Thyroid gland (tissue), 4 donors: ENCODE measurements around the gene SPINK4. TPM values are rescaled to one million over a fixed set of nuclear protein-coding genes. Genes with fewer than 3 reads are reported as not detected.

Experiments
- DNase-seq, 2 donors: peaks; one replicate each; pipeline ENCODE4 v3.0.0-alpha.2; 2019
- H3K27ac ChIP-seq, 3 donors: fragments of 200-600 bp; sonication (generic); 1 replicate in 2 of 3; 2 replicates in 1 of 3; pipeline ENCODE4 v1.5.1; 2016 to 2019; ENCODE audit warnings: mild to moderate bottlenecking in 1 of 3, moderate library complexity in 1 of 3
- H3K27me3 ChIP-seq: fragments of 200-600 bp; sonication (generic); one replicate; pipeline ENCODE4 v1.5.1; 2019
- H3K36me3 ChIP-seq, 2 donors: fragments of 200-600 bp; sonication (generic); one replicate each; pipeline ENCODE4 v1.5.1; 2016 to 2019
- H3K4me1 ChIP-seq, 2 donors: fragments of 200-600 bp; sonication (generic); one replicate each; pipeline ENCODE4 v1.5.1; 2017 to 2019
- H3K4me3 ChIP-seq, 3 donors: fragments of 200-600 bp; sonication (generic); replicated peaks in 1 of 3; 1 replicate in 2 of 3; 2 replicates in 1 of 3; pipeline ENCODE4 v1.5.1; 2016; ENCODE audit warnings: mild to moderate bottlenecking in 1 of 3
- H3K9me3 ChIP-seq: fragments of 200-600 bp; sonication (generic); one replicate; pipeline ENCODE4 v1.5.1; 2017
- CTCF ChIP-seq, 6 experiments: fragments of 200-600 bp in 3 of 6; fragments of 450-650 bp in 3 of 6; sonication (generic) in 3 of 6; IDR thresholded peaks; one replicate each; pipeline ENCODE4 v1.5.1; 2016 to 2019; ENCODE audit warnings: antibody characterized with exemption in 6 of 6, mild to moderate bottlenecking in 2 of 6, inconsistent platforms in 1 of 6, moderate library complexity in 1 of 6
- POLR2A ChIP-seq, 2 donors: fragments of 450-650 bp; IDR thresholded peaks; one replicate each; pipeline ENCODE4 v1.6.1; 2017; ENCODE audit warnings: antibody characterized with exemption in 2 of 2, mild to moderate bottlenecking in 2 of 2, moderate library complexity in 1 of 2
- WGBS, 2 donors: methylation state at CpG; one replicate each; pipeline ENCODE4 v1.1.5; 2017; 5-methylcytosine and 5-hydroxymethylcytosine counted together
- intact Hi-C: fragments of 100-400 bp; cut with DNase I; formaldehyde crosslinking; loops from one replicate; pipeline ENCODE4 v1.15.1; 2023
- total RNA-seq, 4 donors: library from RNA; depleted of rRNA; stranded (reverse); fragments of >200 nt; gene quantifications; one replicate each; pipeline ENCODE4 v1.2.3, GENCODE V29; 2016

SPINK4 gene
- total RNA-seq, 4 donors from 2014 or later: not detected

DNA sequence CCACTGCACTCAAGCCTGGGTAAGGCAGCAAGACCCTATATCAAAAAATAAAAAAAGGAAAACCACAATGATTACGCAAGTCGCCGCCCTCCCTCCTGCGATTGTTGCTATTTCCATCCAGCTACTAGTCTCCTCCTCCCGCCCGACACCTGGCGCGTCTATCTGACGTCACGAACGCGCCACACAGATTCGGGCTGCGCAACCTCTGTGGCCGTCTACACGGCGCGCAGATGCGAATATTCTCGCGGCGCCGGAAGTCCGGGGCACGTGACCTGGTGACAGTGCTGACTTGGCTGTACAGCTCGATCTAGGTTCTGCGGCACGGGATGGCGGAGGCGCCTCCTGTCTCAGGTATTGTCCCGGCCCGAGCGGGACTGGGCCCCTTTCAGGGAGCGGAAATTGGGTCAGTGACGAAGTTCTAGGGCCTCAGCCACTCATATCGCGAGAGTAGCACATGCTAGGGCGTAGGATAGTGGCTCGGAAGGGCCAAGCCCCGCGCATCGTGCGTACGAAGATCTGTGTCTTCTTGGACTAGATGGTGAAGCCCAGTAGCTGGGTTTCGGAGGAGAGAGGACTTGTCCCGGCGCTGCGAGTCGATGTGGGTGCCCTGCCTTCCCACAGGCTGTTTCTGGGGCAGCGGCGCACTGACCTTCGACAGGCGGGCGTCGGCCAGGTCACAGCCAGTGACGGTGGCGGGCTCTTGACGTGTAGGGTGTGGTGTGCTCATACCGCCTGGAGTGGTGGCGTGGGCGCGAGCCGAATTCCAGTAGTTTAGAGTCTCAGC is 50.5 kb downstream of the SPINK4 start, which contains the start of gene NFX1:
Gene NFX1, plus strand, starts transcription at position 270 of the 784 bp plus-strand sequence. Its CDS starts 57 bp downstream, at position 327.
- no peaks in the 10 kb centered on the region for H3K27me3 ChIP-seq
- H3K4me1 ChIP-seq: peaks cover 22 to 34% of the 10 kb centered on the region in 2 donors
- peaks cover 5 to 6% of the 10 kb centered on the region in 2 donors for H3K36me3 ChIP-seq
- H3K9me3 ChIP-seq: no peaks in the 10 kb centered on the region
- peak within 1 kb of the TSS; percentile 97 to 99 (median 98) for H3K27ac ChIP-seq
- intact Hi-C loops: no loop called here
- TF ChIP-seq POLR2A (IDR thresholded peaks at IDR 0.05): peak; percentile 29 to 96
- TF ChIP-seq CTCF (IDR thresholded peaks at IDR 0.05): peak in 1 of 6 experiments; percentile 23
- WGBS, 2 donors: 0% methylated on average over 34 to 49 of the region's 63 CpGs
- peak within 1 kb of the TSS; percentile 61 to 82 (median 71) for H3K4me3 ChIP-seq
- DNase-seq: peak; percentile 98

GRCh38 chr9:33291031-33291397 is 51.0 kb downstream of the SPINK4 start:
- Histone ChIP-seq H3K9me3 (no peaks in the 10 kb centered on the region), H3K4me3 (peak overlapping the region; percentile 31 to 82 (median 71)), H3K27me3 (no peaks in the 10 kb centered on the region), H3K4me1 (peaks cover 22 to 40% of the 10 kb centered on the region in 2 donors), H3K27ac (peak overlapping the region; percentile 97 to 99 (median 98)), H3K36me3 (peaks cover 7 to 11% of the 10 kb centered on the region in 2 donors)
- TF ChIP-seq POLR2A (IDR thresholded peaks at IDR 0.05): no peak
- TF ChIP-seq CTCF (IDR thresholded peaks at IDR 0.05): no peak
- no peak for DNase-seq
- intact Hi-C loops: no loop called here
- 18 to 23% methylated on average over 7 of the region's 7 CpGs for WGBS, 2 donors

- H3K4me3 ChIP-seq: no peak overlapping the region
- H3K36me3 ChIP-seq: peaks cover 7 to 18% of the 10 kb centered on the region in 2 donors
- WGBS, 2 donors: 90 to 91% methylated on average over 5 of the region's 5 CpGs
- intact Hi-C loops: no loop called here
- peaks cover 23 to 45% of the 10 kb centered on the region in 2 donors for H3K4me1 ChIP-seq
- no peak overlapping the region for H3K27ac ChIP-seq
- DNase-seq: no peak
- no peaks in the 10 kb centered on the region for H3K9me3 ChIP-seq
- TF ChIP-seq CTCF (IDR thresholded peaks at IDR 0.05) (no peak), POLR2A (IDR thresholded peaks at IDR 0.05) (no peak)
- no peaks in the 10 kb centered on the region for H3K27me3 ChIP-seq
These were observed 51.9 kb downstream of the SPINK4 start for GRCh38 chr9:33291901-33292300.

DNA sequence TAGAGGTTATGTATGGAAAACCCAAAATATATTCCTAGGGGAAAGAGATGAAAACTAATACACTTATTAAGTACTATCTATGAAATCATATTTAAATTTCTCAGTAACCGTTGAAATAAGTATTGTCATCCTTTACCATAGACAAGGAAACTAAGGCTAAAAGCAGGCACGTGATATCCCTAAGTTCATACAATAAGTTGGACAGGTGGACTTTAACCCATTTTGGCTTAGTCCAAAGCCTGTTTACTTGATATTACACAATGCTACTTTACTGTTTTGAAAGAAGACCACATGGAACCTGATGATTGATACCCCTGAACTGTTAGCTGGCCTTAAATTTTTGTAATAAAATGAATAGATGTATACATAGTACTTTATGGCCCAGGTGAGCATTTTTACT is 53.8 kb downstream of the SPINK4 start:
- Histone ChIP-seq H3K27me3 (no peaks in the 10 kb centered on the region), H3K4me1 (peaks cover 30 to 60% of the 10 kb centered on the region in 2 donors), H3K36me3 (peaks cover 7 to 24% of the 10 kb centered on the region in 2 donors), H3K4me3 (no peak overlapping the region), H3K27ac (no peak overlapping the region), H3K9me3 (no peaks in the 10 kb centered on the region)
- intact Hi-C loops: no loop called here
- no peak for DNase-seq
- WGBS, 2 donors: 89% methylated on average over 2 of the region's 2 CpGs
- TF ChIP-seq CTCF (IDR thresholded peaks at IDR 0.05) (no peak), POLR2A (IDR thresholded peaks at IDR 0.05) (no peak)
